Skeletal muscle satellite cell (primary cell): Measurements from ENCODE around the gene KCNH5.
A peak's percentile ranks its signal among the peaks of the same experiment; 100 is the strongest.

Experiments
- H3K27me3 ChIP-seq: 2 replicates; pipeline ENCODE4 v1.7.0; 2013; ENCODE audit warnings: low read length; ENCODE audit not compliant: control insufficient read depth, insufficient read depth
- H3K36me3 ChIP-seq: 2 replicates; pipeline ENCODE4 v1.7.0; 2013; ENCODE audit warnings: mild to moderate bottlenecking, control low read depth, low read length; ENCODE audit not compliant: insufficient read depth
- H3K4me1 ChIP-seq: 2 replicates; pipeline ENCODE4 v1.7.0; 2013; ENCODE audit warnings: low read length; ENCODE audit not compliant: control insufficient read depth, insufficient read depth
- H3K4me2 ChIP-seq: 2 replicates; pipeline ENCODE4 v1.7.0; 2013; ENCODE audit warnings: mild to moderate bottlenecking, low read length
- H3K4me3 ChIP-seq: 2 replicates; pipeline ENCODE4 v1.7.0; 2013; ENCODE audit warnings: low read length
- H3K9ac ChIP-seq: 2 replicates; pipeline ENCODE4 v1.7.0; 2013; ENCODE audit warnings: mild to moderate bottlenecking, low read depth, low read length, moderate library complexity
- H3K9me3 ChIP-seq: replicated peaks from 2 replicates; pipeline ENCODE4 v1.7.0; 2013; ENCODE audit warnings: mild to moderate bottlenecking, control low read depth, low read length

Gene KCNH5

GRCh38 chr14:63045612-63046320, 508 bp upstream of the KCNH5 start:
- H3K9ac ChIP-seq: no peak overlapping the region
- no peaks in the 10 kb centered on the region for H3K36me3 ChIP-seq
- peaks cover 84% of the 10 kb centered on the region for H3K27me3 ChIP-seq
- no peaks in the 10 kb centered on the region for H3K4me1 ChIP-seq
- H3K4me2 ChIP-seq: peak overlapping the region; percentile 80
- peak overlapping the region; percentile 54 for H3K4me3 ChIP-seq
- H3K9me3 ChIP-seq: no peaks in the 10 kb centered on the region

DNA sequence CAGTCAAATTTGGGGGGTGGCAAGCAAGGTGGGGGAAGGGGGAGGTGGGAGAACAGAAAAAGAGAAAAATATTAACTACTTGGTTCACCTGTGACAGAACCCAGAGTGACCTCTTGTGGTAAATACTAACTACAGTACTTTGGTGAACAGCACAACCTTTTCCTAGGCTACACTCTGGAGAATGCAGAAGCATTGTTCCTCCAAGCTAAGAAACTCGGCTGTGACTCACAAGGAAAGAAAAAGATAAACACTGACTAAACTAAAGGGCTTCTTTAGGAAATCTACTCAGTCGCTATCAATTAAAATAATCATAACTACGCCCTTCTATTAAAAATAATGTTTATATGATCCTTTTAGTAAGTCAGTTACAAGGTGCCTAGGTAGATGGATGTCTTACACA, 5.4 kb downstream of the KCNH5 start:
- Histone ChIP-seq H3K4me1 (no peaks in the 10 kb centered on the region), H3K4me3 (no peak overlapping the region), H3K27me3 (peaks cover 43% of the 10 kb centered on the region), H3K9ac (no peak overlapping the region), H3K36me3 (no peaks in the 10 kb centered on the region), H3K4me2 (no peak overlapping the region), H3K9me3 (no peaks in the 10 kb centered on the region)

- Histone ChIP-seq H3K9me3 (no peaks in the 10 kb centered on the region), H3K36me3 (no peaks in the 10 kb centered on the region), H3K4me1 (no peaks in the 10 kb centered on the region), H3K4me3 (no peak overlapping the region), H3K9ac (no peak overlapping the region), H3K27me3 (peaks cover 9% of the 10 kb centered on the region), H3K4me2 (no peak overlapping the region)
These were observed 12.6 kb downstream of the KCNH5 start for GRCh38 chr14:63032641-63033040.

GRCh38 chr14:63032076-63032475, 13.2 kb downstream of the KCNH5 start:
- Histone ChIP-seq H3K4me2 (no peak overlapping the region), H3K9me3 (no peaks in the 10 kb centered on the region), H3K36me3 (no peaks in the 10 kb centered on the region), H3K4me1 (no peaks in the 10 kb centered on the region), H3K27me3 (peaks cover 9% of the 10 kb centered on the region), H3K4me3 (no peak overlapping the region), H3K9ac (no peak overlapping the region)

DNA sequence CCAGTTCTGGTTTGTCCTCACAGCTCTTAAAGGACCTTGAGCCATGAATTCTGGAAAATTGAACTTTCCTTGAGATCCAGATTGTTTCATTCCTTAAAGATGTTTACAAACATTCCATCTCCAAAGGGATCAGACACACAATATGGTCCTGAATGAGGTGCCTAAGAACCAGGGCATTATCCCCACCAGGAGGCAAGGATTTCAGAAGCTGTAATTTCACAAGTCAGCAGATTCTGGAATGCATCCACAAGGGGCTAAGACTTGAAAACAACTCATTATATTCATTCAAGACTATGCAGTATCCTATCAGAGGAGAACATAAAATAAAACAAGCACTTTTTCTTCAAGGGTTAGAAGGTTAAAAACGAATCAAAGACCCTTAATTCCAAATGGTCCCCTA, 15.1 kb downstream of the KCNH5 start:
- H3K27me3 ChIP-seq: no peaks in the 10 kb centered on the region
- no peak overlapping the region for H3K4me2 ChIP-seq
- H3K4me1 ChIP-seq: no peaks in the 10 kb centered on the region
- no peak overlapping the region for H3K9ac ChIP-seq
- H3K36me3 ChIP-seq: no peaks in the 10 kb centered on the region
- H3K4me3 ChIP-seq: no peak overlapping the region
- H3K9me3 ChIP-seq: no peaks in the 10 kb centered on the region

DNA sequence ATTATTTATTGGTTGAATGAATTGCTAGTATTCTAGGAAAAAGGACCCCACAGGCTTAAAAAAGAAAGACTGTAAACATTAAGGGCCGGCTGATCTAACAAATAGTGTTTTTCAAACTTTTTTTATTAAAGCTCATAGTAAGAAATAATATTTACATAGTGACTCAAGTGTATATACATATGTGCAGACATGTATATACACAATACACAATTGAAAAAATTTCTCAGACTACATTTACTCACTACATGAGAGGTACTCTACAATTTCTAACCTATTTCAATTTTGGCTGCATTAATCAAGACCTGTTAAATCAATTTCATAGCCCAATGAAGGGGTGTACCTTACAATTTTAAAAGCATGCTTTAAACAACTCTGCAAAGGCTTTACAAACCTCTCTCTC, 17.5 kb downstream of the KCNH5 start:
- H3K9me3 ChIP-seq: no peaks in the 10 kb centered on the region
- H3K4me2 ChIP-seq: no peak overlapping the region
- no peaks in the 10 kb centered on the region for H3K36me3 ChIP-seq
- no peak overlapping the region for H3K9ac ChIP-seq
- H3K4me1 ChIP-seq: no peaks in the 10 kb centered on the region
- no peak overlapping the region for H3K4me3 ChIP-seq
- no peaks in the 10 kb centered on the region for H3K27me3 ChIP-seq

DNA sequence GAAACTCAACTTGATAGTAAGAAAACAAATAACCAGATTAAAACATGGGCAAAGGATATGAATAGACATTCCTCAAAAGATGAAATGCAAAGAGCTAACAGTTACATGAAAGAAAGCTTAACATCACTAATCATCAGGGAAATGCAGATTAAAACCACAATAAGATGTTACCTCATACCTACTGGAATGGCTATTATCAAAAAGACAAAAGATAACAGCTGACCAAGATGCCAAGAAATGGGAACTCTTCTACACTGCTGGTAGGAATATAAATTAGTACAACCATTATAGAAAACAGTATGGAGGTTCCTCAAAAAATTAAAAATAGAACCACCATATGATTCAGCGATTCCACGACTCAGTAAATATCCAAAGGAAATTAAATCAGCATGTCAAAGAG, 18.8 kb downstream of the KCNH5 start:
- Histone ChIP-seq H3K4me1 (no peaks in the 10 kb centered on the region), H3K9ac (no peak overlapping the region), H3K4me2 (no peak overlapping the region), H3K27me3 (no peaks in the 10 kb centered on the region), H3K4me3 (no peak overlapping the region), H3K36me3 (no peaks in the 10 kb centered on the region), H3K9me3 (no peaks in the 10 kb centered on the region)

GRCh38 chr14:63014621-63015020, 30.6 kb downstream of the KCNH5 start:
- Histone ChIP-seq H3K9me3 (no peaks in the 10 kb centered on the region), H3K36me3 (no peaks in the 10 kb centered on the region), H3K9ac (no peak overlapping the region), H3K4me3 (no peak overlapping the region), H3K27me3 (no peaks in the 10 kb centered on the region), H3K4me1 (no peaks in the 10 kb centered on the region), H3K4me2 (no peak overlapping the region)

GRCh38 chr14:63012171-63012570, 33.1 kb downstream of the KCNH5 start:
- Histone ChIP-seq H3K9me3 (no peaks in the 10 kb centered on the region), H3K27me3 (no peaks in the 10 kb centered on the region), H3K4me3 (no peak overlapping the region), H3K9ac (no peak overlapping the region), H3K36me3 (no peaks in the 10 kb centered on the region), H3K4me2 (no peak overlapping the region), H3K4me1 (no peaks in the 10 kb centered on the region)

GRCh38 chr14:63011623-63012022, 33.6 kb downstream of the KCNH5 start:
- H3K36me3 ChIP-seq: no peaks in the 10 kb centered on the region
- H3K4me1 ChIP-seq: no peaks in the 10 kb centered on the region
- no peaks in the 10 kb centered on the region for H3K9me3 ChIP-seq
- H3K9ac ChIP-seq: no peak overlapping the region
- H3K27me3 ChIP-seq: no peaks in the 10 kb centered on the region
- H3K4me2 ChIP-seq: no peak overlapping the region
- H3K4me3 ChIP-seq: no peak overlapping the region

GRCh38 chr14:63009495-63009894, 35.8 kb downstream of the KCNH5 start:
- H3K4me1 ChIP-seq: no peaks in the 10 kb centered on the region
- H3K9me3 ChIP-seq: no peaks in the 10 kb centered on the region
- no peak overlapping the region for H3K4me3 ChIP-seq
- H3K27me3 ChIP-seq: no peaks in the 10 kb centered on the region
- no peak overlapping the region for H3K9ac ChIP-seq
- no peak overlapping the region for H3K4me2 ChIP-seq
- H3K36me3 ChIP-seq: no peaks in the 10 kb centered on the region

DNA sequence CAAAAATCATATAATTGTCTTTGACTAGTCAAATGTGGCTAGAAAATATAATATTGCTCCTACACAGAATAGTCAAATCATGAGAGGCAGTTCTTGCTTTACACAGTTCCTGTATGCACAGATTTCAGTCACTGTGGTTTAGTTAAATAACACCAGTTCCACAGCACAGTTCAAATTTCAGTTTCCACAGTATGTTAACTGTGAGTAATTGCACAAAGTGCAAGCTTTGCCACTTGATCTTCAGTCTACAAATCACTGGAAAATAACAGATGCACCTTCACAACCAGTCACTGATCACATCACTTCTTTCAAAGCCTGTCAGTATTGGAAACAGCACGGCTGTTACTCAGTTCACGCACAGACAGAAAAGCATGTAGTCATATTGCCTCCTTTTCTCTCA, 38.7 kb downstream of the KCNH5 start:
- H3K4me3 ChIP-seq: no peak overlapping the region
- H3K36me3 ChIP-seq: no peaks in the 10 kb centered on the region
- H3K4me1 ChIP-seq: no peaks in the 10 kb centered on the region
- no peaks in the 10 kb centered on the region for H3K27me3 ChIP-seq
- no peaks in the 10 kb centered on the region for H3K9me3 ChIP-seq
- no peak overlapping the region for H3K9ac ChIP-seq
- no peak overlapping the region for H3K4me2 ChIP-seq
